Panc1 (cell line): ENCODE data around the gene DUSP15.

Experiments
- CTCF ChIP-seq: fragments of 450-650 bp; IDR thresholded peaks from 2 replicates; pipeline ENCODE4 v1.5.1; 2017; ENCODE audit warnings: mild to moderate bottlenecking
- POLR2AphosphoS5 ChIP-seq: IDR thresholded peaks from 2 replicates; pipeline ENCODE4 v1.6.1; 2012; ENCODE audit warnings: mild to moderate bottlenecking, low read depth, low read length, moderate library complexity
- REST ChIP-seq, 2 experiments: IDR thresholded peaks; 2 replicates each; pipeline ENCODE4 v1.6.1; 2011 to 2012; ENCODE audit warnings: low read depth in 2 of 2, control low read depth in 1 of 2, low read length in 1 of 2, mild to moderate bottlenecking in 1 of 2, moderate library complexity in 1 of 2; ENCODE audit not compliant: insufficient read depth in 1 of 2
- SIN3A ChIP-seq: IDR thresholded peaks from 2 replicates; pipeline ENCODE4 v1.6.1; 2012; ENCODE audit warnings: low read depth, mild to moderate bottlenecking, low read length, moderate library complexity, borderline replicate concordance; ENCODE audit not compliant: insufficient read depth
- TCF7L2 ChIP-seq: IDR thresholded peaks from 2 replicates; pipeline ENCODE4 v1.6.1; 2011; ENCODE audit warnings: mild to moderate bottlenecking, low read depth, low read length, inconsistent platforms

- TF ChIP-seq CTCF (no peak), REST (IDR thresholded peaks at IDR 0.05; ENCODE audit: insufficient read depth in 1 of 2, low read depth in 2 of 2, low read length in 1 of 2) (no peak), POLR2AphosphoS5 (no peak), SIN3A (no peak), TCF7L2 (no peak)
These were observed 6.8 kb downstream of the DUSP15 start for GRCh38 chr20:31863296-31864085.
